Memory B cell (primary cell): Measurements from ENCODE around the gene MAEA.
"Not testable (repeated sequence)": the region's sequence is repeated elsewhere in the genome, so short reads cannot be mapped to it uniquely, and the experiment has no call there.

Source experiments
- ATAC-seq: fragments of 150-1000 bp; cut with Tn5 transposase; 2 replicates; pipeline ENCODE4 v1.10.0; 2021; ENCODE audit warnings: low read depth, mild to moderate bottlenecking, moderate library complexity
- DNase-seq, 2 donors: peaks; one replicate each; pipeline ENCODE4 v3.0.0; 2022; ENCODE audit warnings: low spot score in 2 of 2
- H3K27ac Mint-ChIP-seq: one replicate; pipeline ENCODE4 v1.8.0; 2022; ENCODE audit warnings: mild to moderate bottlenecking, moderate library complexity, mixed read lengths
- H3K27me3 Mint-ChIP-seq: one replicate; pipeline ENCODE4 v1.8.0; 2022; ENCODE audit warnings: mixed read lengths
- H3K36me3 Mint-ChIP-seq: one replicate; pipeline ENCODE4 v1.8.0; 2022; ENCODE audit warnings: mild to moderate bottlenecking, mixed read lengths
- H3K4me1 Mint-ChIP-seq: one replicate; pipeline ENCODE4 v1.8.0; 2022; ENCODE audit warnings: mixed read lengths
- H3K4me3 Mint-ChIP-seq: one replicate; pipeline ENCODE4 v1.8.0; 2022; ENCODE audit warnings: mild to moderate bottlenecking, moderate library complexity, mixed read lengths
- H3K9me3 Mint-ChIP-seq: one replicate; pipeline ENCODE4 v1.8.0; 2022; ENCODE audit warnings: mixed read lengths

Gene MAEA

DNA sequence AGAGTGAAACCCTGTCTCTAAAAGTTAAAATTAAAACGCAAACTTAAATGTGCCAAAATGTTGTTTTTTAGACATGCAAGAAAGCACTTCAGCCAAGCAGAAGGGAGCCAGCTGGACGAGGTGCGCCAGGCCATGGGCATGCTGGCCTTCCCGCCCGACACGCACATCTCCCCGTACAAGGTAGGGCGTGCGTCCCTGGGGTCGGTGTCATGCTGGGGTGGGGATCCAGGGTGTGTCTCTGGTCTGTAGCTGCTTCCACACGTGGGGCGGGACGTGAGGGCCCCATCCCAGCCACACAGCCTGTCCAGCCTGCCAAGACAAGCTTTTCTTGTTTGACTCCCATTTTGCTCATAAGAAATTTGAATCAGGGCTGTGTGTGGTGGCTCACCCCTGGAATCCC, 43.0 kb downstream of the MAEA start:
- Mint-ChIP-seq H3K9me3 (no peaks in the 10 kb centered on the region), H3K4me3 (no peak overlapping the region), H3K36me3 (peaks cover 22% of the 10 kb centered on the region), H3K27me3 (no peaks in the 10 kb centered on the region), H3K4me1 (peaks cover 5% of the 10 kb centered on the region), H3K27ac (no peak overlapping the region)
- no peak for ATAC-seq
- no peak for DNase-seq

DNA sequence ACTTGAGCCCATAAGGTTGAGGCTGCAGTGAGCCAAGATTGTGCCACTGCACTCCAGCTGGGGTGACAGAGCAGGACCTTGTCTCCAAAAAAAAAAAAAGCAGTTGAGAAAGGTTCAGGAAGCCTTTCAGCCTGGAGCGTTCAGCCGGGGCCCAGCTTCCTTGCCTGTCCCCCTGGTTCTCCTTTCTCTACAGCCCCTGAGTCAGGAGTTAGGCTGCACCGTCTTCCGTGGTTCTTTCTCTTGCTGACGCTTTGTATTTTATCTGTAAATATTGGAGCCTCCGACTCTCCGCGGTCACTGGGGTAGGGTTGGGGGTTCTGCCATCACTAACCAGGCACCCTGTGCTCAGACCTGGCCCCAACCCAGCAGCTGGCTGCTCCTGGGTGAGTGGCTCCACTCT, 43.6 kb downstream of the MAEA start:
- ATAC-seq (no peak), DNase-seq (no peak)
- Mint-ChIP-seq H3K27me3 (no peaks in the 10 kb centered on the region), H3K27ac (no peak overlapping the region), H3K4me3 (no peak overlapping the region), H3K4me1 (peaks cover 5% of the 10 kb centered on the region), H3K9me3 (no peaks in the 10 kb centered on the region), H3K36me3 (peaks cover 26% of the 10 kb centered on the region)

DNA sequence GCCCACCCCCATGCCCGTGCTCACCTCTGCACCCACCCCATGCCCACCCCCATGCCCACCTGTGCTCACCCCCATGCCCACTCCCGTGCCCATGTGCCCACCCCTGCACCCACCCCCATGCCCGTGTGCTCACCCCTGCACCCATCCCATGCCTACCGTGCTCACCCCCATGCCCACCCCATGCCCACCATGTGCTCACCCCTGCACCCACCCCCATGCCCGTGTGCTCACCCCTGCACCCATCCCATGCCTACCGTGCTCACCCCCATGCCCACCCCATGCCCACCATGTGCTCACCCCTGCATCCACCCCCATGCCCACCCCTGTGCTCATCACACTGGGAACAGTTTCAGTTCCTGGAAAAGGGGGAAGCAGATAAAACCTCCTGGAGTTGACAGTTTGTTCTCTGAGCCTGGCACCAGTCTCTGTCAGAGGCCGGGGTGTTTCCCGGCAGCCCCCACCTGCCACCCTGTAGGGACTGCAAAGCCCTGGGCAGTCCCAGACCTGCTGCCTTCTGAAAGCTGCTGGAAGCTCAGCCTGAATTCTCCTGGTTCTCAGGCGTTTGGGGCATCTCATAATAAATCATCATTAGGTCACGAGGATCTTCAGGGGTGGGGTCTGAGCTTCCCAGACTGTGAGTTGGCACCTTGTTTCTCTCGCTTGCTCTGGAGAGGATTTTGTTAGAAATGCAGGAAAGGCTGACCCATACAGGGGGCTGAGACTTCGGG, 44.3 kb downstream of the MAEA start:
- H3K9me3 Mint-ChIP-seq, H3K4me3 Mint-ChIP-seq, ATAC-seq, DNase-seq, H3K4me1 Mint-ChIP-seq, H3K27ac Mint-ChIP-seq, H3K27me3 Mint-ChIP-seq: not testable (repeated sequence)
- H3K36me3 Mint-ChIP-seq: peaks cover 30% of the 10 kb centered on the region

- H3K36me3 Mint-ChIP-seq: peaks cover 33% of the 10 kb centered on the region
- H3K27me3 Mint-ChIP-seq: no peaks in the 10 kb centered on the region
- DNase-seq: no peak
- peaks cover 2% of the 10 kb centered on the region for H3K9me3 Mint-ChIP-seq
- H3K27ac Mint-ChIP-seq: no peak overlapping the region
- peaks cover 5% of the 10 kb centered on the region for H3K4me1 Mint-ChIP-seq
- ATAC-seq: no peak
- no peak overlapping the region for H3K4me3 Mint-ChIP-seq
Measured at GRCh38 chr4:1334579-1334895, 44.8 kb downstream of the MAEA start.

DNA sequence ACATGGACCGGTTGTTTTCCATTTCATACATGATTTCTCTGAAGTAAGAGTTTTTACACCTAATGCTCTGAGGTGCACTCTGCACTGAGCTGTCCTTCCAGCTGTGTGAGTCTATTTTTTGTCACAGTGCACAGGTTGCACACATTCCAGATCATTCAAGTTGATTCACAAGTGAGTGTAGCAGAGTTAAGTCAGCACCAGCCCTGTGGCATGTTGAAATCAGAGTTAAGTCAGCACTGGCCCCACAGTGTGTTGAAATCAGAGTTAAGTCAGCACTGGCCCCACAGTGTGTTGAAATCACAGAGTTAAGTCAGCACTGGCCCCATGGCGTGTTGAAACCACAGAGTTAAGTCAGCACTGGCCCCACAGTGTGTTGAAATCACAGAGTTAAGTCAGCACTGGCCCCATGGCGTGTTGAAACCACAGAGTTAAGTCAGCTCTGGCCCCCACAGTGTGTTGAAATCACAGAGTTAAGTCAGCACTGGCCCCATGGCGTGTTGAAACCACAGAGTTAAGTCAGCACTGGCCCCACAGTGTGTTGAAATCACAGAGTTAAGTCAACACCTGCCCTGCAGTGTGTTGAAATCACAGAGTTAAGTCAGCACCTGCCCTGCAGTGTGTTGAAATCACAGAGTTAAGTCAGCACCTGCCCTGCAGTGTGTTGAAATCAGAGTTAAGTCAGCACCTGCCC, 45.6 kb downstream of the MAEA start:
- H3K36me3 Mint-ChIP-seq: peaks cover 33% of the 10 kb centered on the region
- H3K4me1 Mint-ChIP-seq, H3K9me3 Mint-ChIP-seq, ATAC-seq, H3K4me3 Mint-ChIP-seq, DNase-seq, H3K27ac Mint-ChIP-seq, H3K27me3 Mint-ChIP-seq: not testable (repeated sequence)

GRCh38 chr4:1336088-1336491, 46.4 kb downstream of the MAEA start:
- DNase-seq (no peak), ATAC-seq (no peak)
- Mint-ChIP-seq H3K27ac (no peak overlapping the region), H3K4me3 (no peak overlapping the region), H3K36me3 (peaks cover 38% of the 10 kb centered on the region), H3K9me3 (peaks cover 2% of the 10 kb centered on the region), H3K4me1 (peaks cover 5% of the 10 kb centered on the region), H3K27me3 (no peaks in the 10 kb centered on the region)

- Mint-ChIP-seq H3K36me3 (peaks cover 35% of the 10 kb centered on the region), H3K9me3 (peaks cover 2% of the 10 kb centered on the region), H3K27me3 (no peaks in the 10 kb centered on the region), H3K4me1 (no peaks in the 10 kb centered on the region), H3K4me3 (no peak overlapping the region), H3K27ac (peak overlapping the region; percentile 20)
- ATAC-seq: no peak
- no peak for DNase-seq
Measured at GRCh38 chr4:1337376-1337831, 47.7 kb downstream of the MAEA start.

GRCh38 chr4:1337951-1338751, 48.5 kb downstream of the MAEA start:
- H3K4me1 Mint-ChIP-seq: no peaks in the 10 kb centered on the region
- DNase-seq (no peak), ATAC-seq (no peak)
- H3K4me3 Mint-ChIP-seq: no peak overlapping the region
- H3K36me3 Mint-ChIP-seq: peaks cover 35% of the 10 kb centered on the region
- no peaks in the 10 kb centered on the region for H3K27me3 Mint-ChIP-seq
- H3K27ac Mint-ChIP-seq: no peak overlapping the region
- H3K9me3 Mint-ChIP-seq: peaks cover 2% of the 10 kb centered on the region

- H3K9me3 Mint-ChIP-seq: peaks cover 2% of the 10 kb centered on the region
- H3K27ac Mint-ChIP-seq: no peak overlapping the region
- no peaks in the 10 kb centered on the region for H3K4me1 Mint-ChIP-seq
- H3K27me3 Mint-ChIP-seq: no peaks in the 10 kb centered on the region
- ATAC-seq: no peak
- no peak overlapping the region for H3K4me3 Mint-ChIP-seq
- no peak for DNase-seq
- H3K36me3 Mint-ChIP-seq: peaks cover 35% of the 10 kb centered on the region
Measured at GRCh38 chr4:1338752-1339414, 49.2 kb downstream of the MAEA start.

GRCh38 chr4:1339489-1339888, 49.8 kb downstream of the MAEA start:
- DNase-seq: no peak
- no peak for ATAC-seq
- peaks cover under 1% of the 10 kb centered on the region for H3K4me1 Mint-ChIP-seq
- no peak overlapping the region for H3K27ac Mint-ChIP-seq
- H3K9me3 Mint-ChIP-seq: peaks cover 2% of the 10 kb centered on the region
- H3K36me3 Mint-ChIP-seq: peaks cover 35% of the 10 kb centered on the region
- no peak overlapping the region for H3K4me3 Mint-ChIP-seq
- no peaks in the 10 kb centered on the region for H3K27me3 Mint-ChIP-seq

GRCh38 chr4:1340181-1340747, 50.6 kb downstream of the MAEA start:
- no peak for DNase-seq
- Mint-ChIP-seq H3K27me3 (no peaks in the 10 kb centered on the region), H3K36me3 (peaks cover 35% of the 10 kb centered on the region), H3K4me1 (peaks cover 4% of the 10 kb centered on the region), H3K4me3 (no peak overlapping the region), H3K27ac (no peak overlapping the region), H3K9me3 (peaks cover 2% of the 10 kb centered on the region)
- no peak for ATAC-seq

DNA sequence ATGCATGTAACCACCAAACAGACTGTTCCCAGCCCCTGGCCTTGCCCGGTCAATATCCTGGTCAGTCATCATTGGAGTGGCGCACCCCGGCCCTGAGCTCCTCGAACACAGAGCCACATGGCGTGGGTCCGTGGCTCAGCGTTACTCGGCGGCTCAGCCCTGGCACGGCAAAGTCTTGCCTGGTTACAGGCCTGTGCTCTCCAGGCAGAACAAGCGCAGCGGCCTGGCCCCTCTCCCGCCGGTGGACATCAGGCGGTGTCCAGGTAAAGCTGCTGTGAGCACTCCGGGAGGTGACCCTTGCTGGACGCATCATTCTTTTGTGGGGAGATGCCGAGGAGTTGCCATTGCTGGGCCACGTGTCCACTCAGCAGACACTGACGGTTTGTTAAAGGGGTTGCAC, 51.2 kb downstream of the MAEA start:
- no peak overlapping the region for H3K4me3 Mint-ChIP-seq

GRCh38 chr4:1342003-1342402, 52.3 kb downstream of the MAEA start:
- peak overlapping the region; percentile 60 for H3K27ac Mint-ChIP-seq
- H3K4me1 Mint-ChIP-seq: peaks cover 9% of the 10 kb centered on the region
- no peak overlapping the region for H3K4me3 Mint-ChIP-seq
- H3K9me3 Mint-ChIP-seq: peaks cover 2% of the 10 kb centered on the region
- DNase-seq (no peak), ATAC-seq (no peak)
- H3K36me3 Mint-ChIP-seq: peaks cover 27% of the 10 kb centered on the region
- no peaks in the 10 kb centered on the region for H3K27me3 Mint-ChIP-seq

More for the DNA sequence above, 51.2 kb downstream of the MAEA start:
- H3K4me1 Mint-ChIP-seq: peaks cover 9% of the 10 kb centered on the region
- no peaks in the 10 kb centered on the region for H3K27me3 Mint-ChIP-seq
- no peak overlapping the region for H3K27ac Mint-ChIP-seq
- H3K9me3 Mint-ChIP-seq: peaks cover 2% of the 10 kb centered on the region
- DNase-seq (no peak), ATAC-seq (no peak)
- peaks cover 35% of the 10 kb centered on the region for H3K36me3 Mint-ChIP-seq
